GM12891 (cell line): ENCODE results near the gene GPC3.

ENCODE experiments used
- POLR2A ChIP-seq: IDR thresholded peaks from 2 replicates; pipeline ENCODE4 v1.6.1; 2011; ENCODE audit warnings: low read depth, low read length, control low read depth
- POU2F2 ChIP-seq: IDR thresholded peaks from 2 replicates; pipeline ENCODE4 v1.6.1; 2011; ENCODE audit warnings: low read depth, mild to moderate bottlenecking, control low read depth, low read length, moderate library complexity
- TAF1 ChIP-seq: IDR thresholded peaks from 2 replicates; pipeline ENCODE4 v1.6.1; 2011; ENCODE audit warnings: low read depth, low read length, control low read depth

- TF ChIP-seq TAF1 (no peak), POLR2A (no peak), POU2F2 (no peak)
These were observed 397.6 kb downstream of the GPC3 start for GRCh38 chrX:133587818-133588217.
